GM19328 (cell line): ENCODE results near the gene ABHD17C.
A peak's percentile ranks its signal among the peaks of the same experiment; 100 is the strongest.

Experiments
- ATAC-seq: cut with Tn5 transposase; IDR thresholded peaks from one replicate; pipeline ENCODE4 v1.9.1; 2021; ENCODE audit warnings: mild to moderate bottlenecking, moderate library complexity; ENCODE audit not compliant: unreplicated experiment

ABHD17C gene

DNA sequence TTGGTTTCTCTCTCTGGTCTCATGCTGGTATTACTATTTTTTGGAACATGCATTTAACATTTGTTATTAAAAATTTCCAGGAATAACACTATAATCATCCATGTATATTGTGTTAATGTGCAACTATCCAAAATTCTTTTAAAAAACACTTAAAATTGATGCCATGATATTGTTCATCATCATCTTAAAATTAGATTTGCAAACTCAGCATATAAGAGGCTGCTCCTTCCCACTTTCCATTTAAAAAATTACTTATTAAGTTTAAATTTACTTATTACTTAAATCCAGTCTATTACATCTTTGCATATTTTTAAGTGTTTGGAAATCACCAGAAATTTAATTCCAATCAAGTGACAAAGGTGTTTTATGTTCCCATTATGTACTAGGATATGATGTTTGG, 5.8 kb upstream of the ABHD17C start:
- ATAC-seq = no peak

DNA sequence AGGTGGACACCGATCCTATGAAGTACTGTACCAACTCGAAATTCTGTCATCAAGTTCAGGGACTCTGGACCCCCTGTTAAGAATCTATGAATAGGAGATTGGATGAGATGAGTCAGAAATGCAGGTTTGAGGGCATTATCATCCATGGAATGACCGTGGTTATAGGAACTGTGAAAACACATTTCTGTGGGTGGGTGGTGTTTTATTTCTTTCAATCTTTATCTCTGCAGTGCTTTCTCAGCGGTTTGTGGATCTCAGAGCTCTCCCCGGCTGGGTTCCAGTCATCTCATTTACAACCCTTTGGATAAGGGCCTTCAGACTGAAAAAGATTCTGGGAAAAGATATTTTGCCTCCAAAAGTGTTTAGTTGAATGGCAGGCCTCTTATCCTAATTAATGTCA, 5.4 kb upstream of the ABHD17C start:
- no peak for ATAC-seq

DNA sequence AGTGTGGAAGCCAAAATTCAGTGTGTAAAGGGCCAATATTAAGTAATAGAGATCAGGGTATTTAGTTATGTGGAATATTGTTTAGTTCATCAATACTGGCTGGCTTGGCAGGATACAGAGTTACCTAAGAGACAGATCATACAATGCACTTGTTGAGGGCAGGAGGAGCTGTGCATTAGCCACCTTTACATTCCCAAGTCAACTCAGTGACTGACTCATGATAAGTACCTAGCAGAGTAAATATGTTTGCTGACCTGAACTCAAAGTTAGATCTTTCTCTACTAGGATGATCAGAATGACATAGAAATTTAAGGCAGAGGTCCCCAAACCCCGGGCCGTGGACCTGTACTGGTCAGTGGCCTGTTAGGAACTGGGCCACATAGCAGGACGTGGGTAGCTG, 3.5 kb upstream of the ABHD17C start:
- no peak for ATAC-seq

DNA sequence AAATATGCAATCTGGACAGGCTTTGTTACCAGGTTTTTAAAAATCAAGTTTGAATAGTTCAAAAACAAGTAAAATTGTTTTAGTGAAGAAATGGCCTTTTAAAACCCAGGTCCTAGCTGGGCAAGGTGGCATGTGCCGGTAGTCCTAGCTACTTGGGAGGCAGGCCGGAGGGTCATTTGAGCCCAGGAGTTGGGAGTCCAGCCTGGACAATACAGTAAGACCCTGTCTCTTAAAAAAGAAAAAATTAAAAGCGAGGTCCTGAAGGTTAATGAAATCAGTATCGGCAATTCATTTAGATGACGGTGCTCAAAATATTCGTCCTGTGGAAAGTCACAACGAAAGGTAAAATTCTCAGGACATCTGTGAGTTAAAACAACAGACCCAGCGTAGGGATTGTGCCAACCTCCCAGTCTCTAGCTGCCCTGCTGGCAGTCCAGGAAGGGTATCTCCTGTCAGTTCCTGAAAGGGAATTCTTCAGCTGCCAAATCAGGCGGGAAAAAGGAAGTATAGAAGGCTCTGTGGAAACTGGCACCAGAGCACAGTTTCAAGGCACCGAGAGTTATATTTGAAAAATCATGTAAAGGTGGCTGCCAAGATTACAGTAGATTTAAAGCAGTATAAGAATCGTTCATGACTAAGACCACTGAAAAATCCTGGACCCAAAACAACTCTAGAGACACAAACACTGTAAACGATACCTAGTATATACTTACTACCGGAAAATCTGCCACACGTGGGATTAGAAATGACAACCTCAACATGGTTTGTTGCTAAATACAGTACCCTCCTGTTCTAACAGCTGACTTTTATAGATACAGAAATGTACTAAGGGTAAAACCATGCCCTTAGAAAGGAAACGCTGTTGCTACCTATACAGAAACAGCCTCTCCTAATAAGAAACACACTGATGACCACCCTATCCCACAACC, 1.2 kb upstream of the ABHD17C start:
- no peak for ATAC-seq

DNA sequence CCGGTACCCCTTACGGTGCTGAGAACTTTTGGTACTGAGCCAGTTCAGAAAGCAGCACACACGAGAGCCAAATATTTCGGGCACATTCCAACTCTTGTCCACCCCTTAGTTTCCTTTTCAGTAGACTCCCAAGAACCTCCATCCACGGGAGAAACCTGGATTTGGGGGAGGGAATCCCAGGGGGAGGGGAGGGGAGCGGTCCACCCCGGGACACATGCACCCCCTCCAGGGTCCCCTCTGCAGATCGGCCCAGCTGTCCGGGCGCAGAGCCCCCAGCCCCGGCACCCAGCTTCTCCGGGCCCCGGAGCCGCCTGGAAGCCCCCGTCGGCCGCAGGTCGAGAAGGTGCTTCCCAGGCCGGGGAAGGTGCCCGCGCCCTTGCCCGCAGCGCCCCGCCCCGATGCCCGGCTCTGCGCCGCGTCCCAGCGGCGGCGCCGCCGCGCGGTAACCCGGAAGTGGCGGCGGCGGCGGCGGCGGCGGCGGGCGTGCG, 455 bp upstream of the ABHD17C start:
- ATAC-seq = peak; percentile 19

DNA sequence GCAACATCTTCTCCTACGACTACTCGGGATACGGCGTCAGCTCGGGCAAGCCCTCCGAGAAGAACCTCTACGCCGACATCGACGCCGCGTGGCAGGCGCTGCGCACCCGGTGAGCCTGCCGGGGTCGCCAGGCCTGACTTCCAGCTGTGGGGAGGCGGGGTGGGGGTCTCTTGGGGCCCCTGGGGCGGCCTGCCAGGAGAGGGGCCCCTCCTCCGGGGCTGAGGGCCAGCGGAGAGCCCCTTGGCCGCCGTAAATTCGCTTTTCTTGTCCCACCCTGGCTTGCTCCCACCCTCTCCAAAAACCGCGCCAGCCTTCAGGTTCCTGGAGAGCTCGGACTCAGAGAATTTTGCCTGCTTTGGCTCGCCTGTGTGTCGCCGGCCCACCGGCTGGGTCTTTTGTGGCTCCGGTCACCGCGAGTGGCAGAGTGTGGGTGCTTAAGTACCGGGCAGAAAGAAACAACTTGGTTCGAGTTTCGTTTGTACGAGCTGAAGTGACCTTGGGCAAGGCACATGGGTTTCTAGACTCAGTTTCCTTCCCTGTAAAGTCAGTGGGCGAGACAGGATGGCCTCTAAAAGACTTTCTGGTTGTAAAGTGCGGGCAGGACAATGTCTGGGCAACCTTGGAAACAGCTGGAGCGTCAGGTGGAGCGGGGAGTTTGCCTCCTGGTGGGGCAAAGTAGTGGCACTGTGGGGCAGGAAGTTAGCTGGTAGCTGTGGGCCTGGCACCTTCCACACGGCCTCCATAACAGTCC, 976 bp downstream of the ABHD17C start:
- ATAC-seq = no peak

DNA sequence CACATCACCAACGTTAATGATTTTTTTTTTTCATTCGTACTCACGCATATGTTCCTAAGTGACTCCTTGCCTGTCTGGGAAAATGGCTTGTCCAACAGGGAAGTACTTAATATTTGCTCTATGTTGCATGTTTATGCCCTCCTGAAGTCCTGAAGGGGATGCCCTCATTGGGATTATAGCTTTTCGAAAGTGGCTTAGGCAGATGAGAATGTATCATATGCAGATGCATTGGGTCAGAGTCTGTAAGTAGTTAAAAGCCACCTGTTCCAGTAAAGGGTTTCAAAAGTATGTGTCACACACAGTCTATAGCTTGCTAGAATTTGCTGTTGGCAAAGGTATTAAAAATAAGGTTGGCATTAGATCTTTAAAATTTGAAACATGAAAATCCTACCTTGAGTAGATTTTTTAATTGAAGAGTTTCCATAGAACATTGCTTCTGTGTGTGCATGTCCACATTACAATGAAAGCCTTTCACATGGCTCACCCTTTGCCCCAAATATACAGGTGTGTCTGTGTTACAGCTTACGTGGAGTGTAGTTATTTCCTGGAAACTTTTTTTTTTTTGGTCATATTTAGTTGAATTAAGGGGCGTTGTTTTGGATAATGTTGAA, 2.1 kb downstream of the ABHD17C start:
- ATAC-seq = no peak

DNA sequence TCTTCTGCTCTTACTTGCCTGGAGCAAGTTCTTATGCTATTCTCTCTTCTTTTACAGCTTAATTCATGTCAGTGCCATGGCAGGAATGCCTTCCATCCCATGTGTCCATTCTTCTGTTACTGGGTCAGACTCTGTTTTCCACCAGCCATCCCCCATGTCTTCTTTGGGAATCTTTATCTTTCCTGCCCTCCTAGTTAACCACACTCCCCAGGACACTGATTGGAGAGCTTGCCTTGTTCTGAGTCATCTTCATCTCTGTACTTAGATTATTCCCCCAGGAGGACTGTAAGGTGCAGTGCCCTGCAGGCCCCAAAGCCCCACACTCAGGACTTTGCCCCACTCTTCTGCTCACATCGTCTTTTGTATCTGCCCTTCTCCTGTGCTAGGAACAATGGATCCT, 3.6 kb downstream of the ABHD17C start:
- no peak for ATAC-seq

DNA sequence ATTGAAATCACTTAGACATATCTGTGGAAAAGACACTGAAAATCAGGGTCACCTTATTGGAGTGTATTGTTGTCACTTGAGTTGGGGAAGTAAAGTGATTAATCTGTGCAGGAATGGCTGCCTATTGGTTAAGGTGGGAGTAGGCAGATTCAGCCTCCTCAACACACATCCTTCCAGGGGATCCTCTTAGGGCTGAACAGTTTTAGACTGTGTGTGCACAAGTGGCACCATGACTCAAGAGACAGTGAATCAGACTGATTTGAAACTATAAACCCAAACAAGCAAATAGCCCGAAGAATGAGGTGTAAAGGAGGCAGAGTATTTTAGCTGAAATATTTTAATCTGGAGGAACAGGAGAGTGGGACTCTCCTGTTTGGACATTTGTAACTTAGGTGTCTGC, 4.9 kb downstream of the ABHD17C start:
- no peak for ATAC-seq

DNA sequence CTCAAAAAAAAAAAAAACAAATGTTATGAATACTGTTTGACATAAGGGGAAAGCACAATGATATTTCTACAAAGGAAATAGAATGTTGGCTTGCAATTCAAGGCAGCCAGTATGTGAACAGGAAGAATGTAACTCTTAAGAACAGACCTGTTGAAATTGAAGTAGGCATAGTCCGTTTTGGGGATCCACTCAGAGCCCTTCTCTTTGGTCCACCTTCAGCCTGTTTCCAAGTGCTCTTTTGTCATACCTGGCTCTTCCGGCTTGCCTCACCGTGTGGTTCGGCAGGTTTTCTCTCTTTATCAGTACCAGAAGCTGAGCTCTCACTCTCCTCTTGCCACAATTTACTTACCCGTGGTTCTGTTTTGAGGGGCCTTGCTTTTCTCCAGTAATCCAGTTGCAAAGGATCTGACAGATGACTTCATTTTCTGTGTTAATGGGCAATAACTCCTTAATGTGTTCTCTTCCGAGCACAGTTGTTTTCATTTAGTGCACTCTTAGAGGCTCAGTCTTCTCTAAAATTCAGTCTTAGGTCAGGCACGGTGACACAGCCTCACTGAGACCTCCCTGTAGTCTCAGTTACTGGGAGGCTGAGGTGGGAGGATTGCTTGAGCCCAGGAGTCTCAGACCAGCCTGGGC, 6.7 kb downstream of the ABHD17C start:
- no peak for ATAC-seq

DNA sequence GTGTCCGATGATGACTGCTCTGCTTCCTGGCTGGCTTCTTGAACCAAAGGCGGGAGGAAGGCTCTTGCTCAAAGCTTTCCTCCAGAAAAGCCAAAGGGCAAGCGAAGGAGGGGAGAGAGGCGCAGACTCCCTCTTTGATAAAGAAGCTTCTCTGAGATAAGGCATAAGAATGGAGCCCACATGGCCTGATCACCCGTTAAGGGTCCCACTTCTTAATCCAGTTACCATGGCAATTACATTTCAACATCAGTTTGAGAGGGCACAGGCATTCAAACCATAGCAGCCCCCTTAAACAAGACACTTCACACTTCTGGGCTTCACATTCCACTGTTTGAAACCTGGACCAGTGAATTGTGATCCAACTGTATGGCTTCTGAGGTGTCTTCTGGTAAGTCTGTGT, 8.0 kb downstream of the ABHD17C start:
- no peak for ATAC-seq

DNA sequence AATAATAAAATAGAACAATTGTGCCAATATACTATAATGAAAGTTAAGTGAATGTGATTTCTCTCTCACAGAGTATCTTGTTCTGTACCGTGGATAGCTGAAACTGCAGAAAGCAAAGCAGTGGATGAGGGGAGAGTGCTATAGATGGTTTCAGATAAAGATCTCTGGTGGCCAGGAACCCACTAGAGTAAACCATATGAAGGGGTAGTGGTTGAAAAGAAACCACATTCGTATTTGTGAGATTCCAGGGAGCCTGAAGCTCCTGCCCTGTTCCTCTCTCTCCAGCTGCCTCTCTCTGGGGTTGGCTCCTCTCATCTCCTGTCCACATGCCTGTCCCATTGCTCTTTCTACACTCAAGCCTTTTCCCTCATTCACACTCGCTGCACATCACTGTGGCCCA, 8.9 kb downstream of the ABHD17C start:
- ATAC-seq = no peak

DNA sequence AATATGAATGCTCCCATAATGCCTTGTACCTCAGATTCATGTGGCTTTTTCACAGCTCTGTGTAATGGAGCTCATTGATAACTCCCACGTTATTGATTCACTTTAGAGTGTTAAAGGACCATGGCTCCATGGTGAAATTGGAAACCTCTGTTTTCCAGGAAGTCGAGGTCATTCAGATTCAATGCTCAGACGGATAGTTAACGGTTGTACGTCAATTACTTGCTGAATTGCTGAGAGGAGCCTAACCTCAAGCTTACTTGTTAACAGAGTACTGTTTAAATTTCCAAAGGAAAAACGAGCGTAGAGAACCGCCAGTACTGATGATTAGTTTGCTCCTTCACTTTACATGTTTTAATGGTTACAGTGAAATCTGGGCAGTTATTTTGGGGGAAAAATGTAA, 11.1 kb downstream of the ABHD17C start:
- ATAC-seq = no peak

DNA sequence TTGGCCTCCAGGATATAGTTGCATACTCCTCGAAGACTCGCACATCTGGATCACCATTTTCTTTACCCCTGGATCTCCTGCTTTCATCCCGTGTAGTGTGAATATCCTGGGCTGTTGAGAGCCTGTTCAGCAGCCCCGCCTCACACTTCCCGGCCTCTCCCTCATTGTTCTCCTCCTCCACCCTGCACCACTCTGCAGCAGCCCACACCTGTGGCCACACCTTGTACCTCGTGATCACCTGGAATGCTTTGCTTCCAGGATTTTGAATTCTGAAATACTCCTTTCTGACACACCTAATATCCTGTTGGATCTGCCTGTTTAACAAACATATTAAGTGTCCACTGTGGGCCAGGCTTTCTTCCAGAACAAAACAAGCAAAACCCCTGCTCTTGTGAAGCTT, 14.4 kb downstream of the ABHD17C start:
- no peak for ATAC-seq

DNA sequence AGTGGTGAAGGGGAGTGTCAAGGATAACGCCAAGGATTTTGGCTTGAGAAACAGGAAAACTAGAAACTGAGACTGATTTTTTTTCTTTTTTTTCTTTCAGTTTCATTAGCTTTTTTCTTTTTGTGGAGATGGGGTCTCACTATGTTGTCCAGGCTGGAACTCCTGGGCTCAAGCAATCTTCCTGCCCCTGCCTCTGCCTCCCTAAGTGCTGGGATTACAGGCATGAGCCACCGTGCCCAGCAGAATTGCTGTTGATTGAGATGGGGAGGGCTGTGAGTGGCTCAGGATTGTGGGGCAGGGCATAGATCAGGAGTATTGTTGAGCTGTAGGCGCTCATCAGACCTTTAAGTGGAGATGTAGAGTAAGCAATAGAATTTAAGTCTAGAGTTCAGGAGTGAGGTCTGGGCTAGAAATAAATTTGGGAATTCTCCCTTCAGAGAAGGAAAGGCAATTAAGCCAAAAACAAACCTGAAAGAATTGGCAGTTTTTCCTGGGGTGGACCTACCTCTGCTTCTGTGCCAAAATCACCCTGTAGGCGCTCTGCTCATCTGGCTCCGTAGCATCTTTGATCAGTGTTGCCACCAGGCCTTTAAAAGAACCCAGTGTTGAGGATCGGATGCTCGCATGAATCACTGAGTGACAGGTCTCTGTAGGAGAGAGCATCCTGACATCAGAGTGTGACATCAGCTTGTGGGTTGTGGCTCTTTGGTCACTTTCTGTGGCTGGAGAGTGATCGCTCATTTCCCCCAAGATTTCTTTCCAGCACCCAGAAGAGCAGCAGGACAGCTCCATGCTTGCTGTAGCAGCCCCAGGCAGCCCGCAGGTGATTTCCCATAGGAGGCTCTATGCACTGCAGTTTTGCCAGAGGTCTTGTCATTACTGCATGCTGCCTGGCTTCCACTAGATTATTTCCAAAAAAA, 15.8 kb downstream of the ABHD17C start:
- ATAC-seq = no peak

DNA sequence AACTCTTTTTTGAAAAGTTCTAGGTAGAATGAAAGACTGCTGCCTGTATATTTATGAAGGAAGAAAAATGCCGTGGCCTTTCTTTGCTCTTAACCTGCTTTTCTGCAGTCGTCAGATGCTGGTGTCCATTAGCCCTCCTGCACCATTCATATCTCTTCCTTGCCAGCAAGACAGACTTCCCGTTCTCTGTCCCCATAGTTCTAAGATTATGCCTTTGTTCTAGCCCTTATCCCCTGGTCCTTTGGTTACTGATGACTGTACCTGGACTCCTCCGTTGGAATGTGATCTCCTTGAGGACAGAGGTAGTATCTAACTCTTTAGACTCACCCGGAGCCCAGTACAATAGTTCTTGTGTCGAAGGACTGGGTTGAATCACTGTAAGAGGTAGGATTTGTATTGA, 16.8 kb downstream of the ABHD17C start:
- ATAC-seq = no peak

DNA sequence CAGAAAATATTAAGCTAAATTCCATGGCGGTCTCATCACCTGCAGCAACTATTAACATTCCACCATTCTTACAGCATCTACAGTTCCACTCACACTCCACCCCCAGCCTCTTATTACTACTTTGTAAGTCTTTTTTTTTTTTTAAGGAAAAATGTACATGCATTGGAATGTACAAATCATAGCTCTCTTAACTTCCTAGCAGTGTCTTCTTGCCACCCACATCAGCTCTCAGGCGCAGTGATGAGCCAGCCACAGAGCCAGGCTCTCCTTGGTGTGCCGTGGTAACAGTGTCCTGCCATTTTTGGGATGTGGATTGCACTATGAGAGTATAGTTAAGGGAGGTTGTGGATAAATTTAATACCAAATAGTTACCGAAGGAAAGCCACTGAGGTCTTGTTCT, 17.8 kb downstream of the ABHD17C start:
- no peak for ATAC-seq

DNA sequence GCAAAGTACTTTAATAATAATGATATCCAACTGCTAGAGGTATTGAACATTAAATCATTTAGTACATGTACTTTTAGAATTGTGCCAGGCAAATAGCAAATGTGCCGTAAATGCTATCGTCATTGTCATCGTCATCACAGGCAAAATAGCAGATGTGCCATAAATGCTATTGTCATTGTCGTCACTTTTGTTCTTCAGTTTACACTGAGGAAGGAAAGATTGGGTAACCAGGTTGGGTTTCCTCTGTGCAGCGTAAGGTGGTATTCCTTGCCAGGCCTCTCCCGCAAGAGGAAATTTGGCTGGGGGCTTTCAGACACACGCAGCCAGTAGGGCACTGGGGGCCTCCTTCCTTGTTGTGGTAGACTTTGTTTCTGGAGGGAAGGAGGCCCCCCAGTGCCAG, 26.4 kb downstream of the ABHD17C start:
- no peak for ATAC-seq

DNA sequence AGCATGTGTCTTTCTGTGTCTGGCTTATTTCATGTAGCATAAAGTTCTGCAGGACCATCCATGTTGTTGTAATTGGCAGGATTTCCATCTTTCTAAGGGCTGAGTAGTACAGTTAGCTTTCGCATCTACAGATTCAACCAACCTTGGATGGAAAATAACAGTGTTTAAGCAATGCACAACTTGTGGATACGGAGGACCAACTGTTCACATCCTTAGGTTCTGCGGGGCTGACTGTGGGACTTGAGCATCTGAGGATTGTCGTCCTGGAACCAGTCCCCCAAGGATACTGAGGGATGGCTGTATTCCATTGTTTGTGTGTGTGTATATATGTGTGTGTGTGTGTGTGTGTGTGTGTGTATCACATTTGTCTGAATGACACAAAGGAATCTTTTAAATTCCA, 27.7 kb downstream of the ABHD17C start:
- ATAC-seq = no peak

DNA sequence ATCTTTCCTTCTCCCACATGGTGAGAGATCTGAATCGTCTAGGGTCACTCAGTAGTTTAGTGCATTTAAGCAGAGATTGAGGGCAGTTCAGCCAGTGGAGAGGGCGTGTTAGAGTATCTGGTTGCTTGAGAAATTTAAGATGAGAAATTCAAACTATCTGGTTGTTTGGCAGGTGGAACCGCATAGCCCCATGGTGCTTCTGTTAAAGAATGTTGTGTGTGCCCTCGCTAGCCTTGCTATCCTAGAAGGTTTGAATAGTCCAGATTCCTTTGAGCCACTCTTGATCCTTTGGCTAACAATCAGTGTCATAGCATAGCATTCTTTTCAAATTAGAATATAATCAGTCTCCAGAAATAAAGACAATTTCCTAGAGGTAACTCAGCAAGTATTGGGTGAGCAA, 32.1 kb downstream of the ABHD17C start:
- ATAC-seq = no peak
